HG02642 (cell line): Measurements from ENCODE around the gene CLMP.
"Not testable (repeated sequence)": the region's sequence is repeated elsewhere in the genome, so short reads cannot be mapped to it uniquely, and the experiment has no call there.

ENCODE experiments used
- ATAC-seq: cut with Tn5 transposase; IDR thresholded peaks from one replicate; pipeline ENCODE4 v1.9.1; 2021; ENCODE audit warnings: mild to moderate bottlenecking; ENCODE audit not compliant: unreplicated experiment, poor library complexity

Gene CLMP

DNA sequence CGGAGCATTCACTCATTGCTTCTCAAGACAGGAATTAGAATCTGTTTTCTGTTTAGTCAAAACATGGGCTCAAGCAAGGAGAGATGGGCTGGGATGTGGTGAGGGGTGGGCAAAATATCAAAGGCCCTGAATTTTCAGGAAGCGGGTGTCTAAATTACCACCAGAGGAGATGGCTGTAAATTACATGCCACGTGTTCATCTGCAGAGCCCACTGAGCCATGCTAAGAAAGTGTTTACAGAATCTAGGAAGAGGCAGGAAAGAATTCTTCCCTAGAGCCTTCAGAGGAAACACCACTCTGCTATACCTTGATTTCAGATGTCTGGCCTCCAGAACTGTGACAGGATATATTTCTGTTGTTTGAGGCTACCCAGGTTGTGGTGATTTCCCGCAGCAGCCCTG is 46.1 kb downstream of the CLMP start:
- no peak for ATAC-seq

DNA sequence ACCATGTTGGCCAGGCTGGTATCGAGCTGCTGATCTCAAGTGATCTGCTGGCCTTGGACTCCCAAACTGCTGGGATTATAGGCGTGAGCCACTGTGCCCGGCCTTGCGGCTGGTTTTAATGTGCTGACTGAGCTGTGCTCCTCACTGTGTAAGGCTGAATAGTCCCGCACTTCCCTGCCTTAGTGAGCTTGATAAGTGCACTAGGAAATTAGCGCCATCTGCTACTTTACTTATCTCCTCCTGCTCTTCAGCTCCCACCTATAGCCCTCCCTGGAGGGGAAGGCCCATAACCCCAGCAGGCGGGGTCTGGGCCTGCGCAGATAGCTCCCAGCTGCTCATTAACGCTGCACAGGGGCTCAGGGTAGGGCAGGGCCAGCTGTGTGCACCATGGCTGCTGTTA is 49.4 kb downstream of the CLMP start:
- ATAC-seq, result no peak

DNA sequence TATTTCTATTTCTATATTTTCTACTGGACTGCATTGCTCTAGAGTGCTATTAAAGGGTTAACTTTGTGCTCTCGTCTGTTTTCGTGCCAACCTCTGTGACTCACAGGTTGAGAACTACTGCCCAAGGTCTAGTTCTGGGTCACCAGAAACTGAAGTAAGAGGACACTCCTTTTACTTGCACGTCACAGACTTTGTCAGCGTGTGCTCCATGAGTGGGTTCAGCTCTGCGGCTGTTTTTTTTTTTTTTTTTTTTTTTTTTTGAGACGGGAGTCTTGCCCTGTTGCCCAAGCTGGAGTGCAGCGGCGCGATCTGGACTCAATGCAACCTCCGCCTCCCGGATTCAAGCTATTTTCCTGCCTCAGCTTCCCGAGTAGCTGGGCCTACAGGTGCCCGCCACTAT is 49.8 kb downstream of the CLMP start:
- no peak for ATAC-seq

DNA sequence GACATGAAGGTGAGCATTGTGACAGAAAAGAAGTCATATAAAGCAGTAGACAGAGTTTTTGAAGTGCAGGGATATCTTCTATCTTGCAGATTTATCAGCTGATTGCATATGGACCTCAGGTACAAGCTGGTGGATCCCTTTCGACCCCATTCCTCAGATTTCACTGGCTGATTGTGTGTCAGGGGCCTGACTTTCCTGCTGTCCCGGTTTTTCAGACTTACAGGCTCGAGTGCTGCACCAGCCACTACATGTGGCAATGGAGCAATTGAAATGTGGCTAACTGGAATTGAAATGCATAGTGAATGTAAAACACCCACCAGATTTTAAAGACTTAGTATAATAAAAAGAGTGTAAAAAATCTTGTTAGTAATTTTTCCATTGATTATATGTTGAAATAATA is 50.3 kb downstream of the CLMP start:
- ATAC-seq, result no peak

DNA sequence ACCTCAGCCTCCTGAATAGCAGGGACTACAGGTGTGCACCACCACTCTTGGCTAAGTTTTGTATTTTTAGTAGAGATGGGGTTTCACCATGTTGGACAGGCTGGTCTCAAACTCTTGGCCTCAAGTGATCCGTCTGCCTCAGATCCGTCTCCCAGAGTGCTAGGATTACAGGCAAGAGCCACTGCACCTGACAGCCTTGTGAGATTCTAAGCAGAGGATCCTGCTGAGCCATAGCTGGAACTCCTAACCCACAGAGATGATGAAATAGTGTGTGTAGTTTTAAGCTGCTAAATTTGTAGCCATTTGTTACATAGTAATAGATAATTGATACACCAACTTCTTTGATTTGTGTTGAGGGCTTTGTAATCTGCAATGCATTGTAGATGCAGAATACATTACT is 51.1 kb downstream of the CLMP start:
- no peak for ATAC-seq

DNA sequence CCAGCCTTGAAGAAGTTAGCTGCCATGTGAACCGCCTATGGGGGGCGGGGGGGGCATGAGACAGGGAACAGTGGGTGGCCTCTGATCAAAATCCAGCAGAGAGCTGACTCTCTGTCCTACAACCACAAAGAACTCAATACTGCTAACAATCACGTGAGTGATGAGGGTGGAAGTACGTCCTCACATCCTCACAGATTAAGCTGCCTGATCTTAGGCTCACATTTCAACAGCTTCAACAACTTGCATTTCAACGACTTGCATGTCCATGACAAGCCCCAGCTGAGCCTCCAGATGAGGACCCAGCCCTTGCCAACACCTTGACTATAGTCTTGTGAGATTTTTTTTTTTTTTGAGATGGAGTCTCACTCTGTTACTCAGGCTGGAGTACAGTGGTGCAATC is 51.6 kb downstream of the CLMP start:
- no peak for ATAC-seq

DNA sequence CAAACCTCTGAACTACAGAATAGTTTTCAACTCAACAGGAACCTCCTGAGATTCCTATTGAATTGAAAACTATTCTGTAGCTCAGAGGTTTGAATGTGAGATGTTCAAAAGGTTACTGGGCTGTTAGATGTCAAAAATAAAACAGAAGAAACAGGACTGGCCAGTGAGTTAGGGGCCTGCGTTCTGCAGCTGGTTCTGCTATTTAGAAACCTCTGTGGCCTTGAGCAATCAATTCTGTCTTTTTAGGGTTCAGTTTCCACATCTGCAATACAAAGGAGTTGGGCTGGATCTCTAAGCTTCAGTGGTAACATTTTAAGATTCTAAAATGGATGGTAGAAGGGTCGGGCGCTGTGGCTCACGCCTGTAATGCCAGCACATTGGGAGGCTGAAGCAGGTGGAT is 55.8 kb downstream of the CLMP start:
- ATAC-seq, result no peak

DNA sequence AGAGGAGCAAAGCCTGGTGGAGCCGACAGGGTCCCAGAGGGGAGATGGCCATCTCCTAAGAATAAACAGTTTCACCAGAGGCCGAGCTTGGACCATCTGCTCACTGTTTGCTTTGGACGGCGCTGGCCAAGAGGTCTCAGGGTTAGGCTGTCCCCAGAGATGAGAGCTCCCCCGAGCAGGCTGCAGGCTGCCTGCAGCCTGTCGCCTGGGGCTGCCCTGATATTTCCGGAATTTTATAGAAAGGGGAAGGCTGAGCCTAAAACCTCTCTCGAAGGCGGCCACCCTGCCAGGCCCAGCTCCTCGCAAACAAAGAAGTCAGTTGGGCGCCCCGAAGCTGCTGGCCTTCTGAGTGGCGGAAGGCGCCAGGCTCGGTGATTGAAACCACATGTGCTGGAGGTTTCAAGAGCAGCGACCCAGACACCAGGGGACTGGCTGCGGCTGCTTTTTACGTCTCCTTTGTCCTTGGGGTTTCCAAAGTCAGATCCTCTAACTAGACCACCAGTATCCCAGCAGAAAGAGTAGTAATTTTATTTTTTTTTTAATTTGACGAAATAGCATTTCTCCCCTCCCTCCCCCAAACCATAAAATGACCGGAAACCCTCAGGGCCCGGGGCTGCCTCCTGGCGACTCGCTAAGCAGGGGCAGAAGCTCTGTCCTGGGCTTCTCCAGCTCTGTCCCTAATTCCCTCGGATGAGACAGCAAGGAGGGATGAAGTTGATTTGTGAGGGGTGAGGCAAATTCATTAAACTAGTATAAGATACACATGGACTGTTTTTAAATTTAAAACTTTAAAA is 57.4 kb downstream of the CLMP start:
- ATAC-seq, result no peak

DNA sequence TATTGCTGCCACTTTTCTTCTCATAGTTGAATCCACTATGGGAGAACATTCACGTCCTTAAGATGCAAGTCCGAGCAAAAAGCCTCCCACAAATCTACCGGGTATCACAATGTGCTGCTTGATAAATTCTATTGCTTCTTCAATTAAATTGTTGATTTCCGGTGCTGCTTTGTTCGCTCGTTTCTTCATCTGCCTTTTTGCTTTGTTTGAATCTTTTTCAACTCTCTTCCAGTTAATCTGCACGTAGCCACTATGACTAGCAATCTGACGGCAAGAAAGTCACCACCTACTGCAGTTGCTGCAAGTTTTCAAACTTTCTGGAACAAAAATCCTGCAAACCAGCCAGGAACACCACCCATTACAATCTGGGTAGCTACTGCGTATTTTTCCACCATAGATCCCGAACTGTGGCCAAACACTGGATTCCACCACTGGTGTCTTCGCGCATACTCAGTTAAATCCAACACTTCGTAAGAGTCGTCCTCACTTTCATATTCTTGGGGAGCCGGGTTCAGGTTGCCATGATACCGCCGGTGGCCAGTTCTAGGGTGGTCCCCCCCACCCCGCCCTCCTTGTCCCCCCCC is 59.1 kb downstream of the CLMP start:
- no peak for ATAC-seq

DNA sequence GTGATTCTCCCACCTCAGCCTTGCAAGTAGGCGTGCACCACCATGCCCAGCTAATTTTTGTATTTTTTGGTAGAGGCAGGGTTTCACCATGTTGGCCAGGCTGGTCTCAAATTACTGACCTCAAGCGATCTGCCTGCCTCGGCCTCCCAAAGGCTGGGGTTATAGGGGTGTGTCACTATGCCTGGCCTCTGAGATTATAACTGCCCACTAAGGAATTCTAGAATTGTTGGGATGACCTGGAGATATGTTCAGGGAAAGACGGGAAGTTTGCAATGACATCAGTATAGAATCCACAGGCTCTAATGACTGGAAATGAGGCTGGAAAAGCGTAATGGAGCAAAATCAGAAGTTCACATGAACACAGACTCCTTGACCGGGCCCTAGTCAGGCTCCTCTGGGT is 62.2 kb downstream of the CLMP start:
- no peak for ATAC-seq

DNA sequence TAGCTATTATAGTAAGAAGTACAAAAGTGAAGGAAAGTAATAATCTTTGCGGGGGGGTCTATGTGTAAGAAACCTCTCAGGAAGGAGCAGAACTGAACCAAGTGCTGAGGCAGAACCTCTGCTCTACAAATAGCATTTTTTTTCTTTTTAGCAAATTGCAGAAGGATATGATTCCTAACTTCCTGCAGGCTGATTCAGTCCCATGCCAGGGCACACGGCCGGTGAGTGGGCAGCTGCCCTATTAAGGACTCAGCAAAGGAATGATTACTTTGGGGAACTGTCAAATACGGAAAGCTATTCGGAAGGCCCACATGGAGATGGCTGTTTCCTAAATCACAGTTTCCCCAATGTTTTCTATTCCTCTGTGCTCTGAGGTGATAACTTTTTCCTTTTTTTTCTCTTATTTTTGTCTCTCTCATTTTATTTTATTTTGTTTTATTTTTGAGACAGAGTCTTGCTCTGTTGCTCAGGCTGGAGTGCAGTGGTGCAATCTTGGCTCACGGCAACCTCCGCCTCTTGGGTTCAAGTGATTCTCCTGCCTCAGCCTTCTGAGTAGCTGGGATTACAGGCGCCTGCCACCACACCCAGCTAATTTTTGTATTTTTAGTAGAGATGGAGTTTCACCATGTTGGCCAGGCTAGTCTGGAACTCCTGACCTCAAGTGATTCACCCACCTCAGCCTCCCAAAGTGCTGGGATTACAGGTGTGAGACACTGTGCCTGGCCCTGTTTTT is 62.8 kb downstream of the CLMP start:
- ATAC-seq, result not testable (repeated sequence)

DNA sequence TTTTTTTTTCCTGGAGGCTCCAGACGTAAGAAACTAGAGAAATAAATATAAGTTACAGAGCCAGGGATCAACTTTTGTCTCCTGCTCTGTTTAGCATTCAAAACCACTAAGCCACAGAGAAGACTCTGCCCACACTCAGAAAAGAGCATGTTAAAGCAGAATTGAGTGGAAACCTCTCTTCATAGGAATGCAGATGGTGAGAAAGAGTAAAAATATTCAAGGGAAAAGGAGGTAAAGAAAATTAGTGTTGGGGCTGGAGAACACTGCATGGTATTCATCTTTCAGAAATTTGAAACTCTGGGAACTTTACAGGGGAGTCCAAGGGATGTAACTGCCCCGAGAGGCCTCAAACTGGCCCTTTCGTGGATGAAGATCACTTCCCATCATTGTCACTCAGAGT is 65.1 kb downstream of the CLMP start:
- no peak for ATAC-seq

DNA sequence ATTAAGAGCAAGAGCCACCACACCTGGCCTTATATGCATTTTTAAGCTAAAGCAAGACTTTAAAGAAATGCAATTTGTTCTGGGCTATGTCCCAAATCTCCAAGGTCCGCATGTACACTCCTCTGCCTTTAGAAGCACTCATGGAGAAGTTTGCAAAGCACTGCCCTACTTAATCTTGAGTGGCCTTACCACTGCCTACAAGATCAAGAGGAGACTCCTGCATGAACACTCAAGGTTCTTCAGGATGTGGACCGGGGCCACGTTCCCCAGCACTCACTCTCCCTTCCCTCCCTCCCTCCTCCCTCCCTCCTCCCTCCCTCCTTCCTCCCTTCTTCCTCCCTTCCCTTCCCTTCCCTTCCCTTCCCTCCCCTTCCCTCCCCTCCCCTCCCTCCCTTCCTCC is 69.9 kb downstream of the CLMP start:
- ATAC-seq, result no peak

DNA sequence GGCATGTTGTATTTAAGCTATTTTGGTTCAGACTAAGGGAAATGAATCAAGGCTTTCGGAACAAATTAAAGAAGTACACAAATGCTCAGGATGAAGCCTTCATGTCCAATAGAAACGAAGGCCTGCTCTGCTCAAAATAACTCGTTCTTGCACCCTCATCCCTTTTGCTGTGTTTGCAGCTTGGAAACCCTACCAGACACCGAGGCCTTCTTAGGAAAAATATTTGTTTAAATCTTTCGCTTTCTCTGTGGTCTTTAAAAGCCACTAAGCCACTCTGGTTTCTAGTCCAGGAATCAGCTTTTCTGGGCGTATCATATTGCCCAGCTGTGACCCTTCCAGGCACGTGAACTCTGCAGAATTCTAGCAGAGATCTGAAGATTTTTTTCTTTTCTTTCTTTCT is 72.2 kb downstream of the CLMP start:
- no peak for ATAC-seq

DNA sequence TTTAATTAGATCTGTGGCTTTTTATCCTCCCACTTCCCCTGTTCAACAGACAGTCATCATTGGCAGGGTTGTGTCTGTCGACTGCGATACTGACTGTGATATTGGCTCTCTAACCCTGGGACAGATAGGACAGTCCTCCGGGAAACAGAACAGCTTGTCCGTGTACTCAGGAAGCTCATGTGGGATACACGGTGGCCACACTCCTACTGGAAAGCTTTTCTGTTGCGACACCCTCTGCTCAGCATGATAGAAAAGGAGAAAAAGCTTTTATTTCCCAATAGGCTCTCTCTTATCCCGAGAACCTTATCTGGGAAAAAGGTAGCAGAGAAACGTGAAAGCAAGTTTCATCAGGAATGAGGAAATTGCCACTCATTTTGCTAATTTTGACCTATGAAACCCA is 72.7 kb downstream of the CLMP start:
- ATAC-seq, result no peak

DNA sequence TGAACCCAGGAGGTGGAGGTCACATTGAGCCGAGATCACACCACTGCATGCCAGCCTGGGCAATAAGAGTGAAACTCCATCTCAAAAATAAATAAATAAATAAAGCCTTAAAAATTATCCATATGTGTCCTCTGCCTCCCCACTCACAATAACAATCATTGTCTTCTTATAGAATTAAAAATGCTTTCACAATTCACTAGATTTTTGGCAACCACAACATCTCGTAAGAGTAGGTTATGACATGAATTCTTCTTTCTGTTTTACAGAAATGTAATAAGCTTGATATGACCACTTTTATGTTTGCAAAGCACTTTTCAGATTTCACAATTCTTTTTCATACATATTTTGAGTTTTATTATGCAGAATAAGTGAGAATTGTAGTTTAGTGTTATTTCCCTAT is 78.6 kb downstream of the CLMP start:
- ATAC-seq, result no peak

DNA sequence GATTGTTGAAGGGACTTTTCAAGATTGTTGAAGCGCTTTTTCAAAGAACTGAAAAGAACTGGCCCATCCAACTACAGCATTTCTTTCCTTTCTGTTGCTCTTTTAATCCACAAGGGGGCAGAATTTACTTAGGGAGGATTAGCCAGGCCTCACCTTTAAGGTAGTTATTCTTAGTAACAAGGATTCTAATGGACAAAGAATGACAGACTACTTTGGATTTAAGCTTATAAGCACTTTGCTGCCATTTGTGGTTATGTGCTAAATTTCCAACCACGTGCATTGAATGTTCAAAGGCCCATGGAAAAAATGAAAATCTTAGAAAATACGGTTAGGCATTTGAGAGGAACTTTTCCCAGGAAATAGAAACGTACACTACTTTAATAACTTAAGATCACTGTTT is 83.6 kb downstream of the CLMP start:
- no peak for ATAC-seq

DNA sequence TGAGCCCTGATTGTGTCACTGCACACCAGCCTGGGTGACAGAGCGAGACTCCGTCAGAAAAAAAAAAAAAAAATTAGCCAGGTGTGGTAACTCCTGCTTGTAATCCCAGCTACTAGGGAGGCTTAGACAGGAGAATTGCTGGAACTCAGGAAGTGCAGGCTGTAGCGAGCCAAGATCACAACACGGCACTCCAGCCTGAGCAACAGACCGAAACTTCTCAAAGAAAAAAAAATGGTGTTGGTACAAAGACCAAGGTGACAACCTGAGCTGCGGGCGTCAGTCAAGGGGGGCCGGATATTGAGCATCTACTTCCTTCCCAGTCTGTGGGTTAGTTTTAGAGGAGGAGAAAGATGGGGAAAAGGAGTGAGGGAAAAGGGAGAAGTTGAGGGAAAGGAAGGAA is 84.7 kb downstream of the CLMP start:
- ATAC-seq, result no peak

DNA sequence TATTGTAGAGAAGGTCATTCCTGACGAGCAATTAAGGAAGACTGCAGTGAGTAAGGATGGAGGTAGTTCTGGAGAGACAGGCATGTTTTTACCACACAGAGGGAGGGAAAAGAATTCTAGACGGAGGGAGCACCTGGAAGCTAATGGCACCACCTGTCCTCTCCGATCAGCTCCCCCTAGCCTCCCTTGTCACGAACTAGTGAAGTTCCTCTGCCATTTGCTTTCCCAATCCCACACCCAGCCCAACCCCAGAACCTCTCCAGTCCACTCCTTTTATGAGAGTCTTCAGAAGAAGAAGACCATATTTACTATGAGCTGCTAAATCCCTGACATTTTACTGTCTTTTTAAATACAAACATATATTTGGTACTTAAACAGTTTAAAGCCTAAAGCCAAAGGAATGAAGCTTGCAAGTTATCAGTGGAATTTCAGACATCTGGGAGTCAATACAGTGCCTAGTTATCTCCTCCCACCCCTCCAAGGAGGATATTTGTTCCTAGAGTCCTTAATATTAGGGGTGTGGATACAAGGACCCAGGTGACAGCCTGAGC is 87.0 kb downstream of the CLMP start:
- no peak for ATAC-seq

DNA sequence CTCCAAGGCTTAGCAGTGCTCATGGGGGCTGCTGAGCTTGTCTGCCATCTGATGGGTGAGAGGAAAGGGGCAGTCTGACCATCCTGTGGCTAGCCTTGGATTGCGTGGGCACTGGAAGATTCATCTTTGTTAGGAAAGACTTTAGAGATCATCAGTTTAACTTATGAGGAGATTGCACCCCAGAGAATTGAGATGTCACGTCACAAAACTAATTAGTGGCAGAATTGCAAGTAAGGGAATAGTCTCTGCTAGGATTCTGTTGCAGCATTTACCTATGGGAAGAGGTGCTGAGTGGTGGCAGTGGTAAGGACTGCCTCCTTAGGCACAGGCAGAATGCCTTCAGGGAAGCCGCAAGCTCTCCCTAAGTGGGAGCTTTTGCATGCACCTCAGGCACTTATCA is 90.4 kb downstream of the CLMP start:
- no peak for ATAC-seq

DNA sequence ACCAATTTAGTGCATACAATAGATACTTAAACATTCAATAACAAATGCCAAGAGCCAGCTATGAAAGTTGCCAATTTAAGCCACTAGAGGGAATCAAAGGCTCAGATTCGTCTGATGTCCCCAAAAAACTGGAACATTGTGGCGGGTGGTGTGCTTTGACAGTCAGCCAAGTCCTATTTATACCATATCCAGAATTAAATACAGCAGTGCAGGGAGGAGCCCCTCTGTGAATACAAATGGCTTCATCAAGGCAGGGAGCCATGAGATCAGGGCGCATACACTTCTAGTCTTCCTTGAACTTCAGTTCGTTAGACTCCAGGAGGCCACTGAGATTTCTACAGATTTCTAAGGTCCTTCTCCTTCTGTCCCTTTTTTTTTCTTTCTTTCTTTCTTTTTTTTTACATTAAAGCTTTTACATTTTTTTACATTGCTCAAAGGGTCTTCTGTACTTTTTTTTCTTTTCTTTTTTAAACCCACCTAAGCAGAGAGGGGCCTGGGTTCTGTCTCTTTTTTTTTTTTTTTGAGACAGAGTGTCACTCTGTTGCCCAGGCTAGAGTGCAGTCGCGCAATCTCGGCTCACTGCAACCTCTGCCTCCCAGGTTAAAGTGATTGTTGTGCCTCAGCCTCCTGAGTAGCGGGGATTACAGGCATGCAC is 91.6 kb downstream of the CLMP start:
- no peak for ATAC-seq
